MV-4-11 (cell line): Measurements from ENCODE around the gene HEPH.
"Not testable (repeated sequence)": the region's sequence is repeated elsewhere in the genome, so short reads cannot be mapped to it uniquely, and the experiment has no call there.

Source experiments
- DNase-seq: peaks from one replicate; lab custom pipeline; 2025; lab: John Stamatoyannopoulos, UW

The HEPH gene

DNA sequence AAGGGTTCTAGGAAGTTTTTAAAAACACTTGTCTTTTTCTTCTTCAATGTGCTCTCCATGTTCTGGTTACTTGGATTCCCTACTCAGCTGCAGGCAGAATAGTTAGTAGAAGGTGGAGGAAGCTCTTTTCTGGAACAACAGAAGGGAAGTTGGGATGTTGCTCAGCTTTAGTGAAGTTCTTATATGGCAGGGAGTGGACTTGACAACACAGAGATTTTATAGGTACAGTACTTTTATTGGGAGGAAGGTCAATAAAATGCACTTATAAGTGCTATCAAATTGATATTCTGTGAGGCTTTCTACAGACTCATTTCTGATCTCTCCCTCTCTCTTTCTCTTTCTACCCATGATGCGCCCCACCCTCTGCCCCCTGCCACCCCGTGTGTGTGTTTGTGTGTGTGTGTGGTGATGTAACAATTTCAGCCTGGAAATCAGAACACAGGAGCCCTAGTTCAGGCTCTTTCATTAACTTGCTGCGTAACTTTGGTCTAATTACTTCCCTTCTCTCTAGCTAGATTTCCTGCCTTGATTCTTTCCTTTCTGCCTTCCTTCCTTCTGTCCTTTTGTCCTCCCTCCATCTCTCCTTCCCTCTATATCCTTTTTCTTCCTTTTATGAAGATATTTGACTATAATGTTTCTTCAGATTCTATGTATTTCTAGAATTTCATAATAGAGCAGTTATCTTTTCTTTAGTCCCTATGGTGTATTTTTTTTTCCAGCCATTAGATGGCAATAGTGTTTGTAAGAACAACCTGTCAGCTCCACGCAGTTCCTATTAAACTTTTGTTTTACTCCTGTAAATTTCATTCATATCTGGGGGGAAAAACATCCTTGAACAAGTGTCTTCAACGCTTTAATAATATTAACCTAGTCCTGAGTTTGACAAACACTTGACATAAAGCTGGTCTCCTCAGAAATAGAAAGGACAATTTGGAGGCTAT, 37.1 kb downstream of the HEPH start:
- peak; percentile 4 for DNase-seq

DNA sequence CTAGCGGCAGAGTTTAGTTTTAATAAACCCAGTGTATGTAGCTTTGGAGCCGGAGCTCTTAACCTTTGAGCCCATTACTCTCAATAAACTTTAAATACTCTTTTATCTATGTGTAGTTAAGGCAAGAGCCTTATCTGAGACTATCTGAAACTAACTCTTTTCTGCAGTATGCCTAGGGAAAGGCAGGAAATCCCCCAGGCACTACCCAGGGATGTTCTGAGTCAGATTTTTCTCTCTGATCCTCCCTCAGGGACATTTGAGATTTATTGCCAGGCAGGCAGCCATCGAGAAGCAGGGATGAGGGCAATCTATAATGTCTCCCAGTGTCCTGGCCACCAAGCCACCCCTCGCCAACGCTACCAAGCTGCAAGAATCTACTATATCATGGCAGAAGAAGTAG, 39.1 kb downstream of the HEPH start:
- no peak for DNase-seq

DNA sequence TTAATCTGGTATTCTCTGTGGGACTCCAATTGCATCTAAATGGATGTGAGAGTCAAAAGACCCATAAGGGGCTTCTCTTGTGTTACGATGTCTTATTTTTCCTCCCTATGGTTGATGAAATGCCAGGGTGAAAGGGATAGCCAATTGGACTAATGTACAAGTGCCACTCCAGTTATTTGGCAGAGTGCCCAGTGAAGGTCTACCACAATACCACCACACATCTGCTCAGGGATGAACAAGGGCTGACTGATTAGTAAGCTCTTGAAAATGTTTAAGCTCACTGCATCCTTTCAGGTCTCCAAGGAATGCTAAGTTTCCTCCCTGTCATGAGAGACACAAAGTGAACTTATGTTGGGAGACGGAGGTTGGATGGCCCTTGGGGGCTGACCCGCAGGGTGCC, 57.8 kb downstream of the HEPH start:
- peak; percentile 17 for DNase-seq

DNA sequence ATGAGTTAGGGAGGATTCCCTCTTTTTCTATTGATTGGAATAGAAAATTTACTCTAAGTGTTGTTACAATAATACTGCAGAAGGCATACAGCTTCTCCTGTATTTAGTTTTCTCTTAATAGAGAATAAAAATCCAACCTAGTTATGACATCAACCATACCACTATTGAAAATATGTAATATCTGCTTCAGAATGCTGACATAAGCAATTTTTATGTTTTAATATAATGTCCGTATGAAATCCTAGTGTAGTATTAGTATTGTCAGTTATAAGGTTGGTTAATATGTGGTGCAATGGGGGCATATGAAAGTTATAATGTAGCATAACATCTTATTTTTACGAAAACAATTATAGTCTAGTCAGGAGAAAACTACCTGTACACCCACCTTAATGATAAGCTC, 68.2 kb downstream of the HEPH start:
- DNase-seq = no peak

DNA sequence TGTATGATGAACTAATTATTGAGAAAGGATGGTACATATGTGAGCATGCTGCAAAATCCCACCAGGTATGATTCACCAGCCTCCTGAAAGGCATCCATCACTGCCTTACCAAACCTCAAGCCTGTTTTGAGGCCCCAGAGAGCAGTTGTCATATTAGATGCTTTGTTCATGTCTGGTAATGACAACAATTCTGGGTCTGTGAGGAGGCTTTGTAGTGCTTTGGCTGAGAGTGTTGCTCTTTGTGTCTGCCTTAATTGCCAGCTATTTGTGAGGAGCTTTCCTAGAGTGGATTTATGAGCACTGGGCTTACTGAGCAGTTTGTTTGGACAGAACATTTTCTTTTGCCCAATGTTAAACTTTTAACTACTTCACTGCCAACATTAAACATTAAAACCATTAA, 69.2 kb downstream of the HEPH start:
- DNase-seq = no peak

DNA sequence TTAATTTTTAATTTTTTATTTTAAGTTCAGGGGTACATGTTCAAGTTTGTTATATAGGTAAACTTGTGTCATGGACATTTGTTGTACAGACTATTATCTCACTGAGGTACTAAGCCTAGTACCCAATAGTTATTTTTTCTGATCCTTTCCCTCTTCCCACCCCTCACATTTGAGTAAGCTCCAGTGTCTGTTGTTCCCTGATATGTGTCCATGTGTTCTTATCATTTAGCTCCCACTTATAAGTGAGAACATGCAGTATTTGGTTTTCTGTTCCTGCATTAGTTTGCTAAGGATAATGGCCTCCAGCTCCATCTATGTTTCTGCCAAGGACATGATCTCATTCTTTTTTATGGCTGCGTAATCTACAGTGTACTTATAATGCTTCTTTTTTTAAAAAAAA, 69.9 kb downstream of the HEPH start:
- DNase-seq = not testable (repeated sequence)

DNA sequence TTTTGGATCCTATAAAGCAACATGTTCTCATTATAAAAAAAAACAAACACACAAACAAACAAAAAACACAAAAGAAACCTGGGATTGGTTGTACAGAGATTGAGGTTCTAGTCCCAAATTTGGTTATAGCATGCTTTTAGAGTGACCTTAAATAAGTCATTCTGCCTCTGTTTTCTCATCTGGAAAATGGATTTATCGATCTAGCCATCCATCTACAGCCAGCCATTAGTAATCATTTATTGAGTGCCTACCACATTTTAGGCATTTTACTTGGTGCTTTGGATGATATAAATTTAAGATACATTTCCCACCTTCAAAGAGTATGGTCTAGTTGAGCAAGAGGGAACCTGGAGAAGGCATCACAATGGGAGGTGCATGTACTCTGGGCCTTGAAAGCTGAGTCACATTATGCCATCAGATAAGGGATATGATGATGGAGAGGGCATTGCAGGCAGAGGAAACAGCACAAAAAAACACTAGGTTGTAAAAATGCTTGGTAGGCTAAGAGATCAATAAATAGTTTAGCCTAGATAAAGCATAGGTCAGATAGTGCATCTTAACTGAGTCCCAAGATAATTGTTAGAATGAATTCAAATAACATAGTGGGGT, 91.4 kb downstream of the HEPH start:
- DNase-seq = no peak

DNA sequence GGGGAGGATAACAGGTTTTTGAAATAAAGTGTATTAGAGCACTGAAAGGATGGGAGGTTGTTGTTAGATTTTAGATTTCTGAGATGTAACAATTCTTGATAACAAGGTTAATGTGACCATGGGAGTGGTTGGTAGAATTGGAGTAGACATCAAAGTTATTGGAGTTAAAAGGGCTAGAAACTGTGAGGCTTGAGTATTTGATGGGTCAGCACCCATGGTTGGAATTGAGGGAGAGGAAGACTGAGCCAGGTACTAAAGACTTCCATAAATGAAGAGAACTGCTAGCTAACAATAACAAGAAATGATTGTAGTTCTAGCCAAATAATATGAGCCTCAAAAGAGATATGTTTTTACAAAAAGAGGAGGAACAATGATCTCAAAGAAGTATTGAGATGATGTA, 98.8 kb downstream of the HEPH start:
- DNase-seq = no peak
